CD14-positive monocyte (primary cell): Measurements from ENCODE around the gene C2CD5. TPM values are rescaled to one million over a fixed set of nuclear protein-coding genes. Genes with fewer than 3 reads are reported as not detected.

ENCODE experiments used
- DNase-seq, 3 donors: peaks; one replicate each; pipeline ENCODE4 v3.0.0-alpha.2; 2011 to 2022
- H2AFZ ChIP-seq: 2 replicates; pipeline ENCODE4 v1.6.0; 2012; ENCODE audit warnings: mild to moderate bottlenecking, low read depth, low read length, inconsistent platforms; ENCODE audit not compliant: insufficient read depth, poor library complexity, severe bottlenecking
- H3K27ac ChIP-seq, 2 donors: 1 replicate in 1 of 2; 2 replicates in 1 of 2; pipeline ENCODE4 v1.5.1; 2012 to 2013; ENCODE audit warnings: low read length in 2 of 2, control low read depth in 1 of 2, inconsistent platforms in 1 of 2, low read depth in 1 of 2, mild to moderate bottlenecking in 1 of 2
- H3K27me3 ChIP-seq, 2 donors: one replicate each; pipeline versions ENCODE4 v1.6.0 to v1.6.1; 2011 to 2013; ENCODE audit warnings: low read length in 2 of 2; ENCODE audit not compliant: control insufficient read depth in 2 of 2, insufficient read depth in 2 of 2
- H3K36me3 ChIP-seq, 2 donors: replicated peaks in 1 of 2; 1 replicate in 1 of 2; 2 replicates in 1 of 2; pipeline versions ENCODE4 v1.5.1 to v1.6.1; 2012 to 2013; ENCODE audit warnings: low read length in 2 of 2, control low read depth in 1 of 2, inconsistent platforms in 1 of 2, mild to moderate bottlenecking in 1 of 2; ENCODE audit not compliant: insufficient read depth in 2 of 2, control insufficient read depth in 1 of 2
- H3K4me1 ChIP-seq, 2 donors: 1 replicate in 1 of 2; 2 replicates in 1 of 2; pipeline versions ENCODE4 v1.5.1 to v1.6.1; 2012 to 2013; ENCODE audit warnings: low read length in 2 of 2, control low read depth in 1 of 2, inconsistent platforms in 1 of 2, mild to moderate bottlenecking in 1 of 2, moderate library complexity in 1 of 2; ENCODE audit not compliant: insufficient read depth in 2 of 2, control insufficient read depth in 1 of 2
- H3K4me2 ChIP-seq: replicated peaks from 2 replicates; pipeline ENCODE3; 2012; ENCODE audit warnings: low read length, moderate library complexity, mild to moderate bottlenecking; ENCODE audit not compliant: poor library complexity, severe bottlenecking; ENCODE audit errors: extremely low read depth
- H3K4me3 ChIP-seq, 3 experiments: fragments of 200-600 bp in 1 of 3; sonication (generic) in 1 of 3; replicated peaks in 1 of 3; 1 replicate in 2 of 3; 2 replicates in 1 of 3; pipeline ENCODE4 v1.5.1; 2011 to 2013; ENCODE audit warnings: low read length in 3 of 3, mild to moderate bottlenecking in 3 of 3, control low read depth in 2 of 3, low read depth in 2 of 3, inconsistent platforms in 1 of 3, moderate library complexity in 1 of 3
- H3K79me2 ChIP-seq: 2 replicates; pipeline ENCODE4 v1.6.0; 2012; ENCODE audit warnings: mild to moderate bottlenecking, control low read depth, inconsistent platforms, low read length, moderate library complexity; ENCODE audit not compliant: insufficient read depth
- H3K9ac ChIP-seq: 2 replicates; pipeline ENCODE4 v1.6.0; 2017; ENCODE audit warnings: low read length, mild to moderate bottlenecking; ENCODE audit not compliant: insufficient read depth, poor library complexity, severe bottlenecking
- H3K9me3 ChIP-seq, 2 donors: replicated peaks in 1 of 2; 1 replicate in 1 of 2; 2 replicates in 1 of 2; pipeline versions ENCODE4 v1.5.1 to v1.6.1; 2012 to 2013; ENCODE audit warnings: low read length in 2 of 2, control low read depth in 1 of 2; ENCODE audit not compliant: control insufficient read depth in 1 of 2, insufficient read depth in 1 of 2
- H4K20me1 ChIP-seq: 2 replicates; pipeline ENCODE4 v1.6.0; 2012; ENCODE audit warnings: mild to moderate bottlenecking, low read length, control low read depth, moderate library complexity; ENCODE audit not compliant: insufficient read depth
- H3K27ac Mint-ChIP-seq, 7 donors: one replicate each; pipeline ENCODE4 v1.8.0; 2020; ENCODE audit warnings: mild to moderate bottlenecking in 7 of 7, mixed read lengths in 7 of 7, moderate library complexity in 6 of 7, inconsistent platforms in 2 of 7
- H3K27me3 Mint-ChIP-seq, 3 donors: one replicate each; pipeline ENCODE4 v1.8.0; 2021 to 2022; ENCODE audit warnings: low read depth in 3 of 3, mild to moderate bottlenecking in 3 of 3, mixed read lengths in 3 of 3, moderate library complexity in 3 of 3, inconsistent platforms in 1 of 3
- H3K36me3 Mint-ChIP-seq, 2 donors: one replicate each; pipeline ENCODE4 v1.8.0; 2020; ENCODE audit warnings: mixed read lengths in 2 of 2, inconsistent platforms in 1 of 2, mild to moderate bottlenecking in 1 of 2
- H3K4me1 Mint-ChIP-seq: one replicate; pipeline ENCODE4 v1.8.0; 2020; ENCODE audit warnings: mild to moderate bottlenecking, mixed read lengths
- H3K4me3 Mint-ChIP-seq, 2 donors: one replicate each; pipeline ENCODE4 v1.8.0; 2020; ENCODE audit warnings: mild to moderate bottlenecking in 2 of 2, mixed read lengths in 2 of 2, moderate library complexity in 1 of 2
- H3K9me3 Mint-ChIP-seq, 7 donors: one replicate each; pipeline ENCODE4 v1.8.0; 2020 to 2022; ENCODE audit warnings: mixed read lengths in 7 of 7, mild to moderate bottlenecking in 6 of 7, moderate library complexity in 6 of 7, inconsistent platforms in 2 of 7
- CTCF ChIP-seq: fragments of 200-600 bp; IDR thresholded peaks from one replicate; pipeline ENCODE4 v1.8.0; 2022; ENCODE audit warnings: antibody characterized with exemption, mild to moderate bottlenecking
- WGBS: methylation state at CpG from one replicate; pipeline ENCODE4 v1.1.5; 2013; ENCODE audit warnings: missing lambda C conversion rate; ENCODE audit not compliant: insufficient coverage; 5-methylcytosine and 5-hydroxymethylcytosine counted together
- intact Hi-C, 2 donors: fragments of 100-400 bp; cut with micrococcal nuclease; formaldehyde crosslinking; loops; one replicate each; pipeline versions ENCODE4 v1.15.0 to v1.15.1; 2023
- polyA plus RNA-seq, 3 donors: library from polyadenylated mRNA; depleted of rRNA in 1 of 3; unstranded in 2 of 3; stranded (reverse) in 1 of 3; fragments of 300-500 nt in 2 of 3; fragments of >200 nt in 1 of 3; fragmentation: Illumina TruSeq in 2 of 3; gene quantifications; 1 replicate in 2 of 3; 2 replicates in 1 of 3; pipeline ENCODE4 v1.2.3, GENCODE V29; 2012 to 2021

C2CD5 gene
- polyA plus RNA-seq, 3 donors = 13.0 to 22.8 (median 13.6) TPM

DNA sequence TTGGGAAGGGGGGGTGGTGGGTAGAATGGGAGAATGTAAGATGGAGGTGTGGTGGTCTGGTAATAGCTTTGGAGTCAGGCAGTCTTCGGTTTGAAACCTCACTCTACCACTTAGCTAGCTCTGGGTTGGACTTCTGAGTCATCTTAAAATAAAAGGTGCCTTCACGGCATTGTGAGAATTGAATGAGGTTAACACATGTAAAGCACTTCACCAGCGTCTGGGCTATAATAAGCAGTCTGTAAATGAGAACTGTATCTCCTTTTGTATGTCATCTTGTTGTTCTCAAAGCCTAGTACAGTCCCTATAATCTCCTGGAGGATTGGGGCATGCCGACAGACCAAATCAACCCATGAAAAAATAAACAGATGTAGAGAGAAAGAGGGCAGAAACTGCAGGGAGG lies 11.2 kb downstream of the C2CD5 start:
- peaks cover 44% of the 10 kb centered on the region for H3K79me2 ChIP-seq
- no peak for TF ChIP-seq CTCF

DNA sequence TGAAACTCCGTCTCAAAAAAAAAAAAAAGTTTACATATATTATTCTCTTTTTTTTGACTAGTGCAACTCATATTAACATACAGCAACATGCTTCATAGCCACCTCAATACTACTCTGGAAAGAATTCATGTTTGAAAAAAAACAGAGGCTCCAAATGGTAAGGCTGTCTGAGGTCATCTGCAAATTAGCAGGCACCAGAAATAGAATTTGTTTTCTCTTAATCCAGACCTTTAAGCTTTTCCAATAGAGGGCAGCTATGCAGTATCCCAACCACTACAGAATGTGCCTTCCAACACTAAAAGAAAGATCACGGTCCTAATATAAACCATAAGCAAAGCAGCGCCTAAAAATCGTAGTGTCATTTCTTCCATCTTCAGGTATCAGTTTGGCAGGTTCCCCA lies 12.0 kb downstream of the C2CD5 start:
- peaks cover 3 to 10% of the 10 kb centered on the region in 2 donors for H3K9me3 ChIP-seq
- intact Hi-C loops = no loop called here
- Mint-ChIP-seq H3K9me3 (peaks cover 3 to 12% (median 10%) of the 10 kb centered on the region in 7 donors), H3K4me1 (peaks cover 12% of the 10 kb centered on the region), H3K36me3 (peaks cover 36 to 42% of the 10 kb centered on the region in 2 donors), H3K27me3 (no peaks in the 10 kb centered on the region), H3K4me3 (no peak overlapping the region), H3K27ac (no peak overlapping the region)
- no peak overlapping the region for H3K9ac ChIP-seq
- peaks cover 37 to 66% of the 10 kb centered on the region in 2 donors for H3K36me3 ChIP-seq
- H4K20me1 ChIP-seq = peaks cover 9% of the 10 kb centered on the region
- no peak overlapping the region for H3K4me3 ChIP-seq
- DNase-seq = no peak
- WGBS = 100% methylated on average over 3 of the region's 4 CpGs
- peaks cover 0 to 4% of the 10 kb centered on the region in 2 donors for H3K4me1 ChIP-seq
- no peak overlapping the region for H3K4me2 ChIP-seq
- no peak for TF ChIP-seq CTCF
- no peak overlapping the region for H2AFZ ChIP-seq
- H3K27me3 ChIP-seq = no peaks in the 10 kb centered on the region
- no peak overlapping the region for H3K27ac ChIP-seq
- H3K79me2 ChIP-seq = peaks cover 35% of the 10 kb centered on the region

More for the DNA sequence above, 11.2 kb downstream of the C2CD5 start:
- H3K36me3 Mint-ChIP-seq = peaks cover 37 to 41% of the 10 kb centered on the region in 2 donors
- intact Hi-C loops = no loop called here
- H2AFZ ChIP-seq = no peak overlapping the region
- no peak overlapping the region for H3K9ac ChIP-seq
- H3K36me3 ChIP-seq = peaks cover 30 to 57% of the 10 kb centered on the region in 2 donors
- peaks cover 3 to 12% (median 10%) of the 10 kb centered on the region in 7 donors for H3K9me3 Mint-ChIP-seq
- no peak overlapping the region for H3K4me2 ChIP-seq
- no peak for DNase-seq
- no peak overlapping the region for H3K27ac ChIP-seq
- no peak overlapping the region for H3K4me3 Mint-ChIP-seq
- H3K27ac Mint-ChIP-seq = peak overlapping the region in 2 of 7 donors; percentile 19 to 29
- H3K4me1 ChIP-seq = peaks cover 4 to 5% of the 10 kb centered on the region in 2 donors
- H3K27me3 ChIP-seq = no peaks in the 10 kb centered on the region
- peaks cover 14% of the 10 kb centered on the region for H3K4me1 Mint-ChIP-seq
- H4K20me1 ChIP-seq = peaks cover 9% of the 10 kb centered on the region
- WGBS = 80% methylated on average over 1 of the region's 4 CpGs
- no peak overlapping the region for H3K4me3 ChIP-seq
- H3K9me3 ChIP-seq = peaks cover 3 to 10% of the 10 kb centered on the region in 2 donors
- no peaks in the 10 kb centered on the region for H3K27me3 Mint-ChIP-seq
